ENCODE results near the gene C10orf95. TPM values are rescaled to one million over a fixed set of nuclear protein-coding genes. Genes with fewer than 3 reads are reported as not detected.

Gene C10orf95
- total and polyA plus RNA-seq, 10 donors = 0.06 to 0.77 (median 0.33) TPM; not detected in 3

- Histone ChIP-seq H3K9me3 (no peaks in the 10 kb centered on the region), H3K36me3 (peaks cover 0 to 4% (median 0%) of the 10 kb centered on the region in 6 donors), H3K4me3 (no peak overlapping the region), H3K27ac (no peak overlapping the region), H3K4me1 (peaks cover 8 to 59% (median 32%) of the 10 kb centered on the region in 6 donors), H3K27me3 (replicated peaks in 1 of 7) (no peaks in the 10 kb centered on the region)
- 81 to 90% (median 86%) methylated on average over 10 of the region's 10 CpGs for WGBS, 5 donors
- TF ChIP-seq POLR2A (IDR thresholded peaks at IDR 0.05) (no peak), POLR2AphosphoS5 (IDR thresholded peaks at IDR 0.05) (no peak), CTCF (IDR thresholded peaks at IDR 0.05 in 8 of 11, conservative IDR thresholded peaks at IDR 0.05 in 3 of 11) (no peak)
- no peak for DNase-seq
- intact Hi-C loops (cut with DNase I; ENCODE audit: low total_unique reads) = no loop called here
These were observed 12.6 kb upstream of the C10orf95 start for GRCh38 chr10:102463983-102464382.

GRCh38 chr10:102462512-102463054 lies 11.2 kb upstream of the C10orf95 start:
- 51 to 80% (median 69%) methylated on average over 6 of the region's 6 CpGs for WGBS, 5 donors
- TF ChIP-seq POLR2A (IDR thresholded peaks at IDR 0.05) (no peak), CTCF (IDR thresholded peaks at IDR 0.05 in 8 of 11, conservative IDR thresholded peaks at IDR 0.05 in 3 of 11) (no peak), POLR2AphosphoS5 (IDR thresholded peaks at IDR 0.05) (no peak)
- Histone ChIP-seq H3K9me3 (no peaks in the 10 kb centered on the region), H3K4me1 (peaks cover 8 to 45% (median 28%) of the 10 kb centered on the region in 6 donors), H3K36me3 (no peaks in the 10 kb centered on the region), H3K27me3 (replicated peaks in 1 of 7) (no peaks in the 10 kb centered on the region), H3K4me3 (peak overlapping the region in 1 of 8 donors; percentile 86), H3K27ac (peak overlapping the region in 3 of 8 donors; percentile 21 to 82 (median 24))
- intact Hi-C loops (cut with DNase I; ENCODE audit: low total_unique reads) = no loop called here
- DNase-seq = no peak

GRCh38 chr10:102461187-102462054 lies 10.1 kb upstream of the C10orf95 start:
- WGBS, 5 donors = 2 to 4% (median 3%) methylated on average over 42 to 54 of the region's 54 CpGs
- TF ChIP-seq POLR2A (IDR thresholded peaks at IDR 0.05) = peak in 1 of 3 donors; percentile 8
- peak in 1 of 11 experiments; percentile 22 for TF ChIP-seq CTCF (IDR thresholded peaks at IDR 0.05 in 8 of 11, conservative IDR thresholded peaks at IDR 0.05 in 3 of 11)
- TF ChIP-seq POLR2AphosphoS5 (IDR thresholded peaks at IDR 0.05) = peak; percentile 80 to 93 (median 84)
- peak; percentile 98 for DNase-seq
- no peaks in the 10 kb centered on the region for H3K27me3 ChIP-seq (replicated peaks in 1 of 7)
- peak overlapping the region; percentile 40 to 86 (median 47) for H3K4me3 ChIP-seq
- intact Hi-C loops (cut with DNase I; ENCODE audit: low total_unique reads) = no loop called here
- peak overlapping the region in 5 of 8 donors; percentile 26 to 82 (median 72) for H3K27ac ChIP-seq
- H3K36me3 ChIP-seq = peaks cover 0 to 2% (median 0%) of the 10 kb centered on the region in 6 donors
- peaks cover 8 to 44% (median 28%) of the 10 kb centered on the region in 6 donors for H3K4me1 ChIP-seq
- no peaks in the 10 kb centered on the region for H3K9me3 ChIP-seq

- no peak for TF ChIP-seq POLR2A (IDR thresholded peaks at IDR 0.05)
- TF ChIP-seq CTCF (IDR thresholded peaks at IDR 0.05 in 8 of 11, conservative IDR thresholded peaks at IDR 0.05 in 3 of 11) = no peak
- no peak for TF ChIP-seq POLR2AphosphoS5 (IDR thresholded peaks at IDR 0.05)
- DNase-seq = peak; percentile 81
- WGBS, 5 donors = 14 to 25% (median 20%) methylated on average over 7 to 8 of the region's 8 CpGs
- no peaks in the 10 kb centered on the region for H3K9me3 ChIP-seq
- peak overlapping the region in 5 of 8 donors; percentile 26 to 82 (median 72) for H3K27ac ChIP-seq
- no peaks in the 10 kb centered on the region for H3K27me3 ChIP-seq (replicated peaks in 1 of 7)
- peaks cover 0 to 8% (median 5%) of the 10 kb centered on the region in 6 donors for H3K36me3 ChIP-seq
- peak overlapping the region; percentile 40 to 86 (median 47) for H3K4me3 ChIP-seq
- intact Hi-C loops (cut with DNase I; ENCODE audit: low total_unique reads) = no loop called here
- peaks cover 8 to 50% (median 28%) of the 10 kb centered on the region in 6 donors for H3K4me1 ChIP-seq
These were observed 9.5 kb upstream of the C10orf95 start for GRCh38 chr10:102460836-102461186.

All from spleen (tissue), 11 donors.